GM12878 (cell line): Measurements from ENCODE around the gene LIFR. TPM values are rescaled to one million over a fixed set of nuclear protein-coding genes. Genes with fewer than 3 reads are reported as not detected.

ENCODE experiments used
- ATAC-seq: fragments of 200-7000 bp; cut with Tn5 transposase; 3 replicates; pipeline ENCODE4 v1.9.1; 2020; ENCODE audit warnings: mild to moderate bottlenecking, moderate library complexity
- BruUV-seq: library from RNA; stranded (reverse); fragments of 400-500 nt; replicated peaks from 2 replicates; lab custom pipeline; 2021; lab: Mats Ljungman, UMichigan
- CTCF ChIA-PET: fragments of 300-600 bp; sonication (Branson Sonifier 250); formaldehyde crosslinking; extraction: SDS; loops from one replicate; lab custom pipeline; 2021; ENCODE audit warnings: inconsistent platforms; lab: Yijun Ruan, JAX
- POLR2A ChIA-PET: fragments of 350-600 bp; formaldehyde crosslinking; extraction: SDS; loops from one replicate; lab custom pipeline; 2021; ENCODE audit warnings: inconsistent platforms; lab: Charles Lee
- RAD21 ChIA-PET: fragments of 300-600 bp; sonication (Branson Sonifier 250); formaldehyde crosslinking; loops from one replicate; lab custom pipeline; 2023; ENCODE audit warnings: antibody characterized with exemption; ENCODE audit not compliant: unreplicated experiment; lab: Charles Lee
- SMC1A ChIA-PET: fragments of 300-600 bp; sonication (Branson Sonifier 250); formaldehyde crosslinking; loops from one replicate; lab custom pipeline; 2023; ENCODE audit not compliant: unreplicated experiment, uncharacterized antibody; lab: Charles Lee
- DNase-seq: peaks from one replicate; pipeline ENCODE4 v3.0.0-alpha.2; 2011; ENCODE audit warnings: low read depth, low spot score
- FAIRE-seq: peaks from 3 replicates; lab custom pipeline; 2011; peaks lifted over from hg19 to GRCh38; lab: Jason Lieb, UNC
- H2AFZ ChIP-seq: 2 replicates; pipeline ENCODE4 v1.6.0; 2011; ENCODE audit warnings: low read depth, low read length, control low read depth; ENCODE audit not compliant: control insufficient read depth
- H3K27ac ChIP-seq: 2 replicates; pipeline ENCODE4 v1.5.1; 2011; ENCODE audit warnings: control low read depth; ENCODE audit not compliant: control insufficient read depth, insufficient read depth
- H3K27me3 ChIP-seq, 2 experiments: replicated peaks in 1 of 2; 2 replicates each; pipeline versions ENCODE4 v1.6.0 to v1.6.1; 2011; ENCODE audit warnings: low read length in 1 of 2; ENCODE audit not compliant: control insufficient read depth in 2 of 2, insufficient read depth in 2 of 2
- H3K36me3 ChIP-seq, 2 experiments: 2 replicates each; pipeline ENCODE4 v1.5.1; 2011; ENCODE audit warnings: low read length in 1 of 2; ENCODE audit not compliant: control insufficient read depth in 2 of 2, insufficient read depth in 2 of 2
- H3K4me1 ChIP-seq: 2 replicates; pipeline ENCODE4 v1.6.1; 2011; ENCODE audit warnings: mild to moderate bottlenecking, low read length, moderate library complexity, mixed read lengths; ENCODE audit not compliant: control insufficient read depth, insufficient read depth
- H3K4me2 ChIP-seq: 2 replicates; pipeline ENCODE4 v1.6.0; 2011; ENCODE audit warnings: control low read depth; ENCODE audit not compliant: control insufficient read depth, insufficient read depth
- H3K4me3 ChIP-seq: fragments of 200-600 bp; sonication (generic); 2 replicates; pipeline ENCODE4 v1.5.1; 2016
- H3K79me2 ChIP-seq: 2 replicates; pipeline ENCODE4 v1.6.0; 2011; ENCODE audit warnings: low read length; ENCODE audit not compliant: control insufficient read depth, insufficient read depth
- H3K9ac ChIP-seq: 2 replicates; pipeline ENCODE4 v1.8.0; 2011; ENCODE audit warnings: low read length, control low read depth, mixed read lengths; ENCODE audit not compliant: control insufficient read depth, insufficient read depth
- H3K9me3 ChIP-seq: replicated peaks from 3 replicates; pipeline ENCODE4 v1.5.1; 2011; ENCODE audit warnings: mild to moderate bottlenecking, low read length; ENCODE audit not compliant: control insufficient read depth, insufficient read depth
- H4K20me1 ChIP-seq: 2 replicates; pipeline ENCODE4 v1.6.0; 2011; ENCODE audit not compliant: control insufficient read depth, insufficient read depth
- BCLAF1 ChIP-seq: fragments of 450-650 bp; IDR thresholded peaks from 2 replicates; pipeline ENCODE4 v1.6.1; 2017; ENCODE audit warnings: antibody characterized with exemption, mild to moderate bottlenecking, moderate library complexity
- BMI1 ChIP-seq: fragments of 450-650 bp; IDR thresholded peaks from 2 replicates; pipeline ENCODE4 v1.6.1; 2016; ENCODE audit warnings: mild to moderate bottlenecking, moderate library complexity, borderline replicate concordance
- EGR1 ChIP-seq, 2 experiments: IDR thresholded peaks; 1 replicate in 1 of 2; 2 replicates in 1 of 2; pipeline ENCODE4 v1.6.1; 2011 to 2012; ENCODE audit warnings: low read depth in 2 of 2, low read length in 2 of 2, borderline replicate concordance in 1 of 2, mild to moderate bottlenecking in 1 of 2, moderate library complexity in 1 of 2
- FOS ChIP-seq: IDR thresholded peaks from 3 replicates; pipeline ENCODE4 v1.6.1; 2011; ENCODE audit warnings: borderline replicate concordance; ENCODE audit not compliant: insufficient read length; ENCODE audit errors: extremely low read depth
- HDAC6 ChIP-seq: fragments of 200-600 bp; sonication (generic); IDR thresholded peaks from one replicate; pipeline ENCODE4 v1.8.0; 2017; ENCODE audit warnings: antibody characterized with exemption; ENCODE audit not compliant: unreplicated experiment
- JUNB ChIP-seq: IDR thresholded peaks from 2 replicates; pipeline ENCODE4 v1.6.1; 2016; ENCODE audit warnings: antibody characterized with exemption, mild to moderate bottlenecking
- JUND ChIP-seq: IDR thresholded peaks from 2 replicates; pipeline ENCODE4 v1.6.1; 2012; ENCODE audit warnings: low read depth, mild to moderate bottlenecking, low read length, improper control_type of control experiment, moderate library complexity
- NFIC ChIP-seq: IDR thresholded peaks from 2 replicates; pipeline ENCODE4 v1.6.1; 2012; ENCODE audit warnings: low read depth, mild to moderate bottlenecking, inconsistent platforms, low read length, moderate library complexity
- NFYB ChIP-seq: IDR thresholded peaks from 2 replicates; pipeline ENCODE4 v1.6.1; 2011; ENCODE audit warnings: low read depth, mild to moderate bottlenecking, low read length, improper control_type of control experiment, moderate library complexity; ENCODE audit not compliant: insufficient read depth
- RCOR1 ChIP-seq: conservative IDR thresholded peaks from 2 replicates; pipeline ENCODE4 v1.6.1; 2012; ENCODE audit warnings: low read depth, low read length, improper control_type of control experiment
- SREBF2 ChIP-seq: IDR thresholded peaks from 2 replicates; pipeline ENCODE4 v1.6.1; 2012; ENCODE audit warnings: mild to moderate bottlenecking, low read length
- TCF12 ChIP-seq: IDR thresholded peaks from 2 replicates; pipeline ENCODE4 v1.6.1; 2011; ENCODE audit warnings: low read depth, mild to moderate bottlenecking, low read length
- TCF7 ChIP-seq: IDR thresholded peaks from 2 replicates; pipeline ENCODE4 v1.6.1; 2014; ENCODE audit warnings: antibody characterized with exemption, borderline replicate concordance
- ZBTB11 ChIP-seq: fragments of 450-650 bp; formaldehyde crosslinking; IDR thresholded peaks from 2 replicates; pipeline ENCODE4 v1.5.0; 2022; ENCODE audit warnings: mild to moderate bottlenecking, missing genetic modification characterization
- ZZZ3 ChIP-seq: IDR thresholded peaks from 2 replicates; pipeline ENCODE4 v1.6.1; 2011; ENCODE audit warnings: low read depth; ENCODE audit not compliant: control insufficient read depth, insufficient read length
- WGBS: methylation state at CpG from one replicate; pipeline ENCODE4 v1.1.6; 2016; ENCODE audit warnings: low lambda C conversion rate; ENCODE audit not compliant: insufficient replicate concordance, insufficient coverage; ENCODE audit errors: missing lambda C conversion rate; 5-methylcytosine and 5-hydroxymethylcytosine counted together
- in situ Hi-C: fragments of 300-500 bp; cut with MboI; formaldehyde crosslinking; loops from 9 replicates; pipeline ENCODE4 v1.14.3; 2018; ENCODE audit warnings: mixed read lengths
- intact Hi-C: fragments of 100-400 bp; cut with micrococcal nuclease; formaldehyde crosslinking; loops from one replicate; pipeline ENCODE4 v1.14.2; 2022; ENCODE audit not compliant: unreplicated experiment
- polyA plus RNA-seq, 11 experiments: library from polyadenylated mRNA; depleted of rRNA in 4 of 11; unstranded in 6 of 11; stranded (reverse) in 5 of 11; fragments of >200 nt; fragmentation: Nextera tagmentation in 4 of 11; fragmentation: Illumina TruSeq in 1 of 11; extraction: Ambion mirVana in 4 of 11; extraction: Trizol in 1 of 11; gene quantifications; 1 replicate in 1 of 11; 2 replicates in 10 of 11; pipeline versions ENCODE4 v1.2.1 to v1.2.3, GENCODE V29; 2011 to 2016; ENCODE audit warnings: inconsistent platforms in 2 of 11, missing spikeins in 2 of 11, low read depth in 1 of 11
- total RNA-seq, 4 experiments: library from RNA; depleted of rRNA in 3 of 4; stranded (reverse); fragments of >200 nt in 3 of 4; fragmentation: Illumina TruSeq in 1 of 4; extraction: Trizol in 1 of 4; gene quantifications; 2 replicates each; pipeline versions ENCODE4 v1.2.1 to v1.2.3, GENCODE V29; 2013 to 2021

Gene LIFR
- total and polyA plus RNA-seq, 10 of the 15 experiments (the other 5 are each of a cell fraction or from before 2014, with no cell fraction given), result 0.10 TPM; not detected in 9

- CTCF ChIA-PET, result interaction anchor here (1.1 to 2.3 kb wide), 2 partner anchors 31 to 90 kb away, joined by 3 to 6 read pairs; no protein-coding TSS in a partner anchor
These were observed 83.4 kb downstream of the LIFR start for GRCh38 chr5:38473008-38473407.

GRCh38 chr5:38472541-38472940 lies 83.9 kb downstream of the LIFR start:
- no peak overlapping the region for H3K4me2 ChIP-seq
- intact Hi-C loops (no loop called here), in situ Hi-C loops (no loop called here)
- H3K27ac ChIP-seq, result no peak overlapping the region
- no peaks in the 10 kb centered on the region for H3K4me1 ChIP-seq
- no peak overlapping the region for H3K4me3 ChIP-seq
- ChIA-PET RAD21 (no interaction called here), CTCF (interaction anchor here (1.1 to 2.3 kb wide), 2 partner anchors 31 to 90 kb away, joined by 3 to 6 read pairs; no protein-coding TSS in a partner anchor), POLR2A (no interaction called here), SMC1A (no interaction called here)
- no TSS peak for BruUV-seq
- no peak for ATAC-seq
- 64% methylated on average over 7 of the region's 7 CpGs for WGBS
- no peak for FAIRE-seq
- no peak overlapping the region for H2AFZ ChIP-seq
- no peaks in the 10 kb centered on the region for H4K20me1 ChIP-seq
- DNase-seq, result no peak
- H3K9me3 ChIP-seq, result no peaks in the 10 kb centered on the region
- peaks cover 0 to 2% of the 10 kb centered on the region in 2 experiments; a peak in 2 of 4 replicates for H3K27me3 ChIP-seq
- no peak overlapping the region for H3K9ac ChIP-seq
- H3K36me3 ChIP-seq, result no peaks in the 10 kb centered on the region
- no peaks in the 10 kb centered on the region for H3K79me2 ChIP-seq
- no peak for TF ChIP-seq RCOR1
- TF ChIP-seq TCF12, result no peak
- no peak for TF ChIP-seq BCLAF1
- TF ChIP-seq ZBTB11 (CRISPR knock-in tag), result no peak
- TF ChIP-seq EGR1 (IDR thresholded peaks at IDR 0.05; ENCODE audit: borderline replicate concordance in 1 of 2, low read depth in 2 of 2, low read length in 2 of 2), result no peak
- TF ChIP-seq ZZZ3, result no peak
- TF ChIP-seq FOS, result no peak
- no peak for TF ChIP-seq JUNB

More at GRCh38 chr5:38473008-38473407, 83.4 kb downstream of the LIFR start:
- WGBS, result 29% methylated on average over 8 of the region's 8 CpGs
- Histone ChIP-seq H3K27ac (no peak overlapping the region), H3K4me2 (no peak overlapping the region), H3K4me3 (no peak overlapping the region), H3K79me2 (no peaks in the 10 kb centered on the region), H3K9ac (no peak overlapping the region), H3K36me3 (no peaks in the 10 kb centered on the region), H3K27me3 (peaks cover 0 to 2% of the 10 kb centered on the region in 2 experiments; a peak in 2 of 4 replicates), H4K20me1 (no peaks in the 10 kb centered on the region), H3K4me1 (no peaks in the 10 kb centered on the region), H2AFZ (no peak overlapping the region), H3K9me3 (no peaks in the 10 kb centered on the region)
- no TSS peak for BruUV-seq
- SMC1A ChIA-PET, result no interaction called here
- RAD21 ChIA-PET, result no interaction called here
- ATAC-seq, result no peak
- FAIRE-seq, result no peak
- in situ Hi-C loops, result no loop called here
- no peak for TF ChIP-seq JUND
- no peak for TF ChIP-seq RCOR1
- no peak for TF ChIP-seq BMI1
- TF ChIP-seq NFYB, result no peak
- no peak for TF ChIP-seq SREBF2
- no peak for TF ChIP-seq HDAC6
- no peak for TF ChIP-seq NFIC
- TF ChIP-seq TCF7, result no peak
- POLR2A ChIA-PET, result interaction anchor here (0.5 kb wide), 1 partner anchor 1574 kb away, joined by 5 read pairs; no protein-coding TSS in a partner anchor
- no peak for DNase-seq
- intact Hi-C loops, result no loop called here
